GM19193 (cell line): ENCODE data around the gene DPY19L3.

Experiments
- POLR2A ChIP-seq: IDR thresholded peaks from 4 replicates; pipeline ENCODE4 v1.6.1; 2011; ENCODE audit not compliant: insufficient read depth, insufficient read length; ENCODE audit errors: extremely low read depth

The DPY19L3 gene, protein sequence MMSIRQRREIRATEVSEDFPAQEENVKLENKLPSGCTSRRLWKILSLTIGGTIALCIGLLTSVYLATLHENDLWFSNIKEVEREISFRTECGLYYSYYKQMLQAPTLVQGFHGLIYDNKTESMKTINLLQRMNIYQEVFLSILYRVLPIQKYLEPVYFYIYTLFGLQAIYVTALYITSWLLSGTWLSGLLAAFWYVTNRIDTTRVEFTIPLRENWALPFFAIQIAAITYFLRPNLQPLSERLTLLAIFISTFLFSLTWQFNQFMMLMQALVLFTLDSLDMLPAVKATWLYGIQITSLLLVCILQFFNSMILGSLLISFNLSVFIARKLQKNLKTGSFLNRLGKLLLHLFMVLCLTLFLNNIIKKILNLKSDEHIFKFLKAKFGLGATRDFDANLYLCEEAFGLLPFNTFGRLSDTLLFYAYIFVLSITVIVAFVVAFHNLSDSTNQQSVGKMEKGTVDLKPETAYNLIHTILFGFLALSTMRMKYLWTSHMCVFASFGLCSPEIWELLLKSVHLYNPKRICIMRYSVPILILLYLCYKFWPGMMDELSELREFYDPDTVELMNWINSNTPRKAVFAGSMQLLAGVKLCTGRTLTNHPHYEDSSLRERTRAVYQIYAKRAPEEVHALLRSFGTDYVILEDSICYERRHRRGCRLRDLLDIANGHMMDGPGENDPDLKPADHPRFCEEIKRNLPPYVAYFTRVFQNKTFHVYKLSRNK

DNA sequence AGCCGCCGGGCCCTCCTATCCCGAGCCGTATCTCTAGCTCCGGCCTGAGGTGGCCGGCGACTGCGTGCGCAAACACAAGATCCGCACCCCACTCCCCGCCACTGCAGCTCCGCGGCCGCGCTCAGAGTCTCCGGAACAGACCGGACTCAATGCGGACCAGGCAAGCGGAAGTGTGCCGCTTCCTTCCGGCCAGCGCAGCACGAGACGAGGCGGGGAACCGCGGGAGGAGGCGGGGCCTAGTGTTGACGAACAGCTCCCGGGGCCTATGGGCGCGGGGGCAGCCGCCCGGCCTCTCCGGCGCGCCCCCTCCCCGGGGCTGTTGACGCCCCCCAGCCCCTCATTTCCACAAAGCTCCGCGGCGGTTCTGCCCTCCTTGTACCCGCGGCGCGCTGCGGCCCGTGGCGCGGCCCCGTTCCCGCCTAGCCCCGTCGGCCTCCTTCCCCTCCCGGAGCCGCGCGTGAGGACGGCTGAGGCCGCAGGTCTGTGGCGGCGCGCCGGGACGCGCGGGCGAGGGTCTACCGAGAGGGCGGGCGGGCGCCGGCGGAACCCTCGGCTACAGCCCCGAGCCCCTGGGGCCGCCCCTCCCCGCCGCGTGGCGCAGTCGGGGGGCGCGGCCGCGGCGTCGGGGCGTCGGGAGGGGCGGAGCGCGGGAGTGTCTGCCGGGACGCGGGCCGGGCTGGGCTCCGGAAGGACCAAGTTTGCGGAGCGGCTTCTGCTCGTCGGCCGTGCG lies at the start of gene DPY19L3:
Gene DPY19L3, plus strand, starts transcription at position 340 of the 730 bp plus-strand sequence. CDS start 2,484 bp downstream, outside the sequence.
- peak; percentile 98 for TF ChIP-seq POLR2A

DNA sequence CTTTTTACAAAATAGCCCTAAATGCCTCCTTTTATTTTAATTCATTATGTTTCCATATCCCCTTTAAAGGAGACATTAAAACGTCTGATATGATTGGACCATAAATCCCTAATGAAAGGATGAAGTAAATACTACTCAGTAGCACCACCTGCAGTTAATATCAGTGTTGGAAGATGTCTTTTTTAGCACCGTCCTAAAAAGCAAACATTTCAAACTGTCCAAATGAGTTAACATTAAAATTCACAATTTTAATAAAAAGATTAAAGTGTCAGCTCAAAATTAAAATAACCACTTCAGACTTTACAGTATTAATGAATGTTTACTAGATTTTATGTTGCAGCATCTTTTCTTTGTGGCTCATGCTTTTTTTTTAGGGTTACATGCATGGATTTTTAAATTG lies 47.9 kb upstream of the DPY19L3 start:
- no peak for TF ChIP-seq POLR2A

DNA sequence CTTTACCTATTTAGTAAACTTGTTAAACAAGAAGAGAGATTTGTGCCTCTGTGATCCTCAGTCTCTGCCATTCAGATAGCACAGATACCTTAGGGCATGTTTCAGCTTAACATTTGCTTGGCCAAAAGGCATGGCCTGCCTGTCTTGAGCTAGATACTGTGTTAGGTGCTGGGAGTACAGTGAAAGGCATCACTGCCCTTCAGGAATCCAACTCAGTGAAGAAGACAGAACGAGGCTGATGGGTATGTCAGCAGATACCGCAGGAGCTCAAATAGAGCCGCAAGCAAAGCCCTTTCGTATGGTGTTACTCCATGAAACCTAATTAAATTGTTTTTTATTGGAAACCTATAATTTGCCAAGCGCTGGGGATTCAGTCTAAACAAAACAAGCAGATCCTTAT lies 47.2 kb upstream of the DPY19L3 start:
- TF ChIP-seq POLR2A: no peak

DNA sequence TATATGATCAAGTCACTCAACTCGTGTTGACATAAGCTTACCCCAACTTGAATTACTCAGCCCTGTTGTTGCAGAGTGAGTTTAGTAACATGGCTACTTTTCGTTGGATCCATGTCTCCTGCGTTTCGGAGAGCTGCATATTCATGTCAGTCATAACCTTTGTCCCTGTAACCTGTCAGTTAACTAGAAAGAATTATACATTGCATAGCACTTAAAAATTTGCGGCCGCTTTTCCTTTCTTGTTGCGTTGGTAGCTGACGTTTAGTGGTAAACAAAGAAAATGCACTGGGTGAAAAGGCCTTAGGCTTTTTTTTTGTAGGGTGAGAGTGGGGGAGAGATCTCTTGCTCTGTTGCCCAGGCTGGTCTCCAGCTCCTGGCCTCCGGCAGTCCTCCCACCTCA lies 46.0 kb upstream of the DPY19L3 start:
- TF ChIP-seq POLR2A: no peak

DNA sequence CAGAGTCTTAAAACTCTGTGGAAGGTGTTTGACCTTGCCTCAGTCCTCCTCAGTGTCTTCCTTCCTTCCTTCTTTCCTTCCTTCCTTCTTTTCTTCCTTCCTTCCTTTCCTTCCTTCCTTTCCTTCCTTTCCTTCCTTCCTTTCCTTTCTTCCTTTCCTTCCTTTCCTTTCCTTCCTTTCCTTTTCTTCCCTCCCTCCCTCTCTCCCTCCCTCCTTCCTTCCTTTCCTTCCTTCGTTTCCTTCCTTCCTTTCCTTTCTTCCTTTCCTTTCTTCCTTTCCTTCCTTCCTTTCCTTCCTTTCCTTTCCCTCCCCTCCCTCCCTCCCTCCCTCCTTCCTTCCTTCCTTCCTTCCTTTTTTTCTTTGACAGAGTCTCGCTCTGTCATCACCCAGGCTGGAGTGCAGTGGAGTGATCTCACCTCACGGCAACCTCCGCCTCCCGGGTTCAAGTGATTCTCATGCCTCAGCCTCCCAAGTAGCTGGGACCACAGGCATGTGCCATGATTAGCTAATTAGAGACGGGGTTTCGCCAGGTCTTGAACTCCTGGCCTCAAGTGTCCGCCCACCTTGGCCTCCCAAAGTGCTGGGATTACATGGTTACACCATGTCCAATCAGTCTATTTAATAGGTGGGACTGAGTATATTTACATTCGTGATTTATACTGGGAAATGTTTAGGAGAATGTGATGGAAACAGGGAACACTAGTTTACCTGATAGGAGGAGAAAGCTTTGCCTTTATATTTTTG lies 43.8 kb upstream of the DPY19L3 start:
- no peak for TF ChIP-seq POLR2A

DNA sequence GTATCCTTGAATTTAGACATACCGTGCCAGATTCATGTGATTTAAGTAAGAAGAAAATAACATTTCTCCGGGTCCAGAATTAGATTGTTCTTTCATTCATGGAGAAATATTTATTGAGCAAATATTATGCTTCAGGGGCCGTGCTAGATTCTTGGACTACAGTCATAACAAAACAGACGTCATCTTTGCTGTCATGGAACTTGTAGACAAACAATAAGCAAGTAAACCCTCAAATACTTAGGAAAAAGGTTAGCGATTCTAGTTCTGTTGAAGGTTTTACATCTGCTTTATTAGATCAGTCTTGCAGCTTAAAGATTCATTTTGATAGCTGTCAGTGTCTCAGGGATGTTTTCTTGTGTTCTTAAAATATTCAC lies 43.3 kb upstream of the DPY19L3 start:
- no peak for TF ChIP-seq POLR2A

DNA sequence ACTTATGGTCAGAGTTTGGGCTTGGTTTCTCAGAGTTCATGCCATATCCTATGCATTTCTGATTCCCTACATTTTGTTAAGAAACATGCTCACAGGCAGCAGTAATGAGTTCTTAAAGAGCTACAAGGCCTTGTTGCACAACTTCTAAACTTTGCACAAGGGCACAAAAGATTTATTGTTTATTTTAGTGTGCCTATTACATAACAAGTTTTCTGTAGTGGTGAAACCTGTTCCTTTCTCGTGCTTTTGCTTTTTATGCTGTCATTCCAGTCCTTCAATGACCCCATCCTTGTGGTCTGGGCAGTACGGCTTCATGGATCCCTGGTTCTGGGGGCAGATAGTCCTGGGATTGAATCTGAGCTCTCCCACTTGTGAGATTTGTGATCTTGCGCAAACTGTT lies 42.4 kb upstream of the DPY19L3 start:
- no peak for TF ChIP-seq POLR2A

DNA sequence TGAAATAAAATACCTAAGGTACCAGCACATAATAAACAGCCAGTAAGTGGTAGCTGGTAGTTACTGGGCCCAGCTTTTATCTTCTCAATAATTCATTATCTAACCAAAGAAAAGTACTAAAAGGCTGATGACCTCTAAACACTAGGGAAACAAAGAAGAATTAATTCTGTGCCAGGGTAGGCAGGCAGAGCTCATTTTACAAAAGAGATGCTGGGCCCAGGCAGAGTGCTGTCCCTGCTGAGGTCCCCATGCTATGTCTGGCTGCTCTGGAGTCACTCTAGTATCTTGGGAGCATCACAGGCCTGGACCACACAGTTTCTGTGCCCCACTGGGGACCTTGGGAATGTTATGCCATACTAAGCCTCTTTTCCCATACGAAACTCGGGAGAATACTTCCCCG lies 41.9 kb upstream of the DPY19L3 start:
- TF ChIP-seq POLR2A: no peak

DNA sequence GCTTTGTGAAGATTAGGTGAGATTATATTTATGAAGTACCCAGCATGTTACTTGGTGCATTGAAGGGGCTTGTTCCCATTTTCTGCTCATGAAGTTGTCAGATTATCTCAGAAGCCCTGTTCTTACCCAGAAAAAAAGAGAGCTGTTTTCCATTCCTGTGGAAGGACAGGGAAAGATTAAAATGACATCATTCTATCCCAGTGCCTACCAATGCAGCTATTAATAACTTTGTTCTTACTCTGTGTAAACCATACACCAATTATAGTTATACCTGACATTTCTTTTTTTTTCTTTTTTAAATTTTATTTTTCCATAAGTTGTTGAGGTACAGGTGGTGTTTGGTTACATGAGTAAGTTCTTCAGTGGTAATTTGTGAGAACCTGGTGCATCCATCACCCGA lies 41.5 kb upstream of the DPY19L3 start:
- no peak for TF ChIP-seq POLR2A

DNA sequence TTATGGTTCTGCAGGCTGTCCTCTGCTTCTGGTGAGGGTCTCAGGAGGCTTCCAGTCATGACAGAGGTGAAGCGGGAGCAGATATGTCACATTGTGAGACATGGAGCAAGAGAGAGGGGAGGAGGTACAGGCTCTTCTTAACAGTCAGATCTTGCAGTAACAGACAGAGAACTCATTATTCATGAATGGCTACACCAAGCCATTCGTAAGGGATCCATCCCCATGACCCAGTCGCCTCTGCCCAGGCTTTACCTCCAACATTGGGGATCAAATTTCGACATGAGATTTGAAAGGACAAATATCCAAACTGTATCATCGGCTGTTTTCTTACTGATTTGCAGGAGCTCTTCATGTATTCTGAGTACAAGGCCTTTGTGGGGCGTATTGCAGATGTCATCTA lies 38.5 kb upstream of the DPY19L3 start:
- no peak for TF ChIP-seq POLR2A

DNA sequence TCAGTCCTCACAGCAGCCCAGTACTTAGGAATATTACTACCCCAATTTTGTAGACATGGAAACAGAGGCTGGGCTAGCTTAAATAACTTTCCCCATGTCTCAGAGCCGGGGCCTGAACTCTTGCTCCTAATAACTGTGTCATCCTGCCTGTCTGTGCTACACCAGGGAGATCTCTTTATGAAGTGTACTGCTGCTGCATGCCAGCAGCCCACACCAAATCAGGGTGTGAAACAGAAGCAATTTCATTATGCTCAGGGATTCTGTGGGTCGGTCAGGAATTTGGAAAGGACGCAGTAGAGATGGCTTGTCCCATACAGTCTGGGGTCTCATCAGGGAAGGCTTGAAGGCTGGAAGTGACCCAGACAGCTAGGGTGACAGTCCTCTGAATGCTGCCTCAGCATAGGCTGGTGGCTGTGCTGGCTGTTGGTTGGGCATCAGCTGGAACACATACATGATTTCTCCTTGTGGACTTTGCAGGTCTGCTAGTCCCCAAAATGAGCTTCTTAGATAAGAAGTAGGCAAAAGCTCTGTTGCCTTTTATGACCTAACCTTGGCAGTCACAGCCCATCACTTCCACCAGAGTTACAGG lies 37.5 kb upstream of the DPY19L3 start:
- no peak for TF ChIP-seq POLR2A

DNA sequence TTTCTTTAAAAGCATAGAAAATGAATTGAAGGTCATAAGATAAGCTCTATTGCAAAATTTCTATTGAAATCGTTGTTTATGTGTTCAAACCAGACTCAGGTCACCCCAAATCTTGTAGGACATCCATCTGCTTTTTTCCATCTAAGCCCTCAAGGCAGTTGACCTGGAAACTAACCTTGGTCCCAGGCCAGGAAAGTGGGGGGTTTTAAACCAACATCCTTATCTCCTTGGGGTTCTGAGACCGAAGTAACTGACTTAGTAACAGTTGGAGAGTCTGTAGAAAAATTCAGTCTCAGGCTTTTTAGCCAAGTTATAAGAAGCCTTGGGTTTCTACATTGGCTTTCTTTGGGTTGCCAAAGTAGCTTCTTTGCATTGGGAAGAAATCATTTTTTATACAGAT lies 36.8 kb upstream of the DPY19L3 start:
- no peak for TF ChIP-seq POLR2A

DNA sequence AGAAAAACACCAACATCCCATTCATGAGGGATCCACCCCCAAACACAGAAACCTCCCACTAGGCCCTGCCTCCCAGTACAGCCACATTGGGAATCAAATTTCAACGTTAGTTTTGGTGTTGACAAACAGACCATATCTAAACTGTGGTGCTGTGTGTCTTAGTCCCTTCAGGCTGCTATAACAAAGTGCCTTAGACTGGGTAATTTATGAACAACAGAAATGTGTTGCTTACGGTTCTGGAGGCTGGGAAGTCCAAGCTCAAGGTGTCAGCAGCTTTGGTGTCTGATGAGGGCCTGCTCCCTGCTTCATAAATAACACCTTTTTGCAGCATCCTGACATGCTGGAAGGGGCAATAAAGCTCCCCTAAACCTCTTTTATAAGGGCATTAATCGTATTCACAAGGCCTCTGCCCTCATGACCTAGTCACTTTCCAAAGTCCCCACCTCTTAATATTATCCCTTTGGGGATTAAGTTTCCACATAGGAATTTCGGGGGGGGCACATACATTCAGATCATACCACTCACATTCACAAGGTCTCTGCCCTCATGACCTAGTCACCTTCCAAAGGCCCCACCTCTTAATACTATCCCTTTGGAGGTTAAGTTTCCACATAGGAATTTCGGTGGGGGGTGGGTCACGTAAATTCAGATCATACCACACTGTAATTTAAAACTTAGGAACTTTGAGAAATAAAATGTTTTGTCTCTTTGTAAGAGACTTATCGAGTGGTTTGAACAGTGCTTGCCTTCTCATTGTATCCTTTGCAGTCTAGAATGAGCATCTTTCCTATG lies 32.6 kb upstream of the DPY19L3 start:
- TF ChIP-seq POLR2A: no peak

DNA sequence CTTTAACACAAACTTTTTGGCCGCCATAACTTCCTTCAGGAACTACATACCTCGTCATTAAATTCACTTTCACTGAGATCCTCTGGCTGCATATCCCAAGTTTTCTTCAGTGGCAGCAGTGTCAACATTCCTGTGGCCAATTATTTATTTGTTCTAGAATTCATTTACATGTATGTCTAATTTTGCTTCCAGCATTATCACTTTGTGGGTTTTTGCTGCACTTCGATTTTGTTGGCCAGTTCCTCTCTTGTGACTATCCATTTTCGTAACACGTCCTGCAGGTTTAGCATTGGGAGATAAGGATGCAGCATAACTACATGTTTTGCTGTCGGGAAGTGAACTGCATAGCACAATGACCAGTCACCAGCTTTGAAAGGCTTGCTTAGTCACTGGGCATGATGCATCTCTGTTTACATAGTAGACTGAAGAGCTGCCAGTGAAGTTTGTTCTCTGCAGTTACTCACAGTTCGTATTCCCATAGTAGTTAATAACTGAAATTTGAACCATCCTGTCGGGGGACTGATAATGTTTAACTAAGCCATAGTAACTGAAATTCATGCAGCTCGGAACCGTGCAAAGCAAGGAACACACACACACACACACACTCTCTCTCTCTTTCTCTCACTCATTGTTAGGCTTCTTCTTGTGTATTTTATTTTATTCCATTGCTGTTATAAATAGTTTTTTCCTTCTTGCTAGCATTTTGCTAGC lies 31.8 kb upstream of the DPY19L3 start:
- TF ChIP-seq POLR2A: no peak

DNA sequence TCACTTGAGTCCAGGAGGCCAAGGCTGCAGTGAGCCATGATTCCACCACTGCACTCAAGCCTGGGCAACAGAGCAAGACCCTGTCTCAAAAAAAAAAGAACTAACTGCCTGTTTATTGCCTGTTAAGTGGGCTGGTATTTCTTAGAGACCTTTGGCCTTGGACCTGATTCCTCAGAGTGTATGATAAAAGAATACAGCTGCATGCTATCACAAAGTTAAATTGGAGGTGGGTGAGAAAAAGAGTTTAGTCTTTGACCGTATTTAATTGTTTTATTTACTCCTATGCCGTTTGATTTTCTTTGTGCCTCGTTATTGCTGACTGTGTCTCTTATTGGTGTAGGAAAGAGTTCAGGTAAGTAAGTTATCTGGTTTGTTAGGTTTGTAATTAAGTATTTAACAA lies 25.3 kb upstream of the DPY19L3 start:
- TF ChIP-seq POLR2A: no peak
